A549 treated with CORT108297 at 1 μM for 4 hours (cell line): Measurements from ENCODE around the gene KDM3B. TPM values are rescaled to one million over a fixed set of nuclear protein-coding genes. Genes with fewer than 3 reads are reported as not detected.

Experiments
- total RNA-seq: library from RNA; stranded (reverse); fragments of 200-300 nt; extraction: Qiagen RNA extraction; gene quantifications from 5 replicates; pipeline ENCODE4 v1.2.3, GENCODE V29; 2022

KDM3B gene
- total RNA-seq, result 35.8 to 50.7 TPM (median 41.6 TPM) in 5 replicates

DNA sequence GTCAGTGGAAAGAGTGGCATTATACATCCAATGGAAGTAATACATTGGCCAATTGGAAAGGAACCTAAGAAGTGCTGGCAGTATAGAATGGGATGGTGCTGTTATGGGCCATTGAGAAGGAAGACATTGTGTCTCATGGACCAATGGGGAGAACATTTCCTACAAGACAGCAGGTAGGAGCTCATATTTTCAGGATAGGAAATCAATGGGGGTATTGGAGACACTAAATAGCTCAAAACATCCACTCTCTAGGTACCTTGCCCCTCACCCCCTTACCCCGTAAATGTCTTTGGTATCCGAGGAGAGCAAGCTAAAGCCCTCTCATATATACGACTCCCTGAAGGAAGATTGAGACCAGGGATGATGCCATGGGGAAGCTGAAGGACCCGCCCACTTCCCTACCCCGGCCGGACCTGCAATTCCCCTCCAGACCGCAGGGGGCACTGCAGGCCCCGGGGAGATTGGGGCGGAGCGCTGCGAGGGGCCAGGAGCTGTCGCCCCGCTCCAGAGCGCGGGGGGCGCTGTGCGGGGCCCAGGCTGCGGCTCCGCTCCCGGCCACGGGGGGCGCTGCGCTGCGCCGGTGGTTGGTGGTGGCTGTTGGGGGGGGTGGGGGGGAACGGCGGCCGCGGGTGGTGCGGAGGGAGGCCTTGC, at the start of gene KDM3B:
Gene KDM3B, plus strand, starts transcription at position 615 of the 651 bp plus-strand sequence. CDS start 111 bp downstream, outside the sequence.

GRCh38 chr5:138331449-138332368, 20.8 kb upstream of the KDM3B start, which contains the start of gene CDC25C:
Gene CDC25C, minus strand, starts transcription at chr5:138331804. Its CDS starts 624 bp downstream, at chr5:138331180.

GRCh38 chr5:138337685-138338410, 14.6 kb upstream of the KDM3B start, which contains the start of gene FAM53C:
Gene FAM53C, plus strand, starts transcription at chr5:138338266. Its CDS starts 3,070 bp downstream, at chr5:138341336.

GRCh38 chr5:138438724-138439476, 86.4 kb downstream of the KDM3B start, which contains the start of gene REEP2:
Gene REEP2, plus strand, starts transcription at chr5:138439057. Its CDS starts 152 bp downstream, at chr5:138439209.

DNA sequence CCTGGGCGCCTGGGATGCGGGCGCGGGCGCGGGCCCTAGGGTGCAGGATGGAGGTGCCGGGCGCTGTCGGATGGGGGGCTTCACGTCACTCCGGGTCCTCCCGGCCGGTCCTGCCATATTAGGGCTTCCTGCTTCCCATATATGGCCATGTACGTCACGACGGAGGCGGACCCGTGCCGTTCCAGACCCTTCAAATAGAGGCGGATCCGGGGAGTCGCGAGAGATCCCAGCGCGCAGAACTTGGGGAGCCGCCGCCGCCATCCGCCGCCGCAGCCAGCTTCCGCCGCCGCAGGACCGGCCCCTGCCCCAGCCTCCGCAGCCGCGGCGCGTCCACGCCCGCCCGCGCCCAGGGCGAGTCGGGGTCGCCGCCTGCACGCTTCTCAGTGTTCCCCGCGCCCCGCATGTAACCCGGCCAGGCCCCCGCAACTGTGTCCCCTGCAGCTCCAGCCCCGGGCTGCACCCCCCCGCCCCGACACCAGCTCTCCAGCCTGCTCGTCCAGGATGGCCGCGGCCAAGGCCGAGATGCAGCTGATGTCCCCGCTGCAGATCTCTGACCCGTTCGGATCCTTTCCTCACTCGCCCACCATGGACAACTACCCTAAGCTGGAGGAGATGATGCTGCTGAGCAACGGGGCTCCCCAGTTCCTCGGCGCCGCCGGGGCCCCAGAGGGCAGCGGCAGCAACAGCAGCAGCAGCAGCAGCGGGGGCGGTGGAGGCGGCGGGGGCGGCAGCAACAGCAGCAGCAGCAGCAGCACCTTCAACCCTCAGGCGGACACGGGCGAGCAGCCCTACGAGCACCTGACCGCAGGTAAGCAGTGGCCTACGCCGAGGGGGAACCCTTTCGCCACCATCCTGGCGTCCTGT, 113.0 kb downstream of the KDM3B start, which contains the start of gene EGR1:
Gene EGR1, plus strand, starts transcription at position 219 of the 864 bp plus-strand sequence. Its CDS starts 283 bp downstream, at position 502.

Other genes with a start within 250 kb of the KDM3B start
- gene NME5, start 213.3 kb upstream of the KDM3B start, total RNA-seq, result not detected in 5 replicates
- 48.1 to 55.2 TPM (median 53.4 TPM) in 5 replicates for gene BRD8, start 174.1 kb upstream of the KDM3B start, total RNA-seq
- 40.0 to 48.7 TPM (median 46.6 TPM) in 5 replicates for gene KIF20A, start 173.6 kb upstream of the KDM3B start, total RNA-seq
- 23.7 to 38.0 TPM (median 29.0 TPM) in 5 replicates for gene CDC23, start 139.4 kb upstream of the KDM3B start, total RNA-seq
- 0.08 to 0.14 TPM (median 0.12 TPM) in 4 of 5 replicates, not detected in the other for gene GFRA3, start 78.1 kb upstream of the KDM3B start, total RNA-seq
- gene CDC25C, start 20.9 kb upstream of the KDM3B start, total RNA-seq, result 10.1 to 12.7 TPM (median 11.5 TPM) in 5 replicates
- gene FAM53C, start 14.4 kb upstream of the KDM3B start, total RNA-seq, result 17.9 to 23.4 TPM (median 21.3 TPM) in 5 replicates
- 6.5 to 8.1 TPM (median 6.8 TPM) in 5 replicates for gene REEP2, start 86.4 kb downstream of the KDM3B start, total RNA-seq
- gene EGR1, start 112.8 kb downstream of the KDM3B start, total RNA-seq, result 7.1 to 12.8 TPM (median 9.9 TPM) in 5 replicates
- gene ETF1, start 190.6 kb downstream of the KDM3B start, total RNA-seq, result 111 to 158 TPM (median 121 TPM) in 5 replicates
- 329 to 377 TPM (median 336 TPM) in 5 replicates for gene HSPA9, start 222.7 kb downstream of the KDM3B start, total RNA-seq